PFSK-1 (cell line): Measurements from ENCODE around the gene INSYN1.

ENCODE experiments used
- FOXP2 ChIP-seq: optimal IDR thresholded peaks from 2 replicates; pipeline ENCODE3; 2011; ENCODE audit warnings: borderline replicate concordance, control low read depth, inconsistent platforms; ENCODE audit not compliant: insufficient read depth; ENCODE audit errors: extremely low read length, extremely low read depth
- POLR2AphosphoS5 ChIP-seq: IDR thresholded peaks from 2 replicates; pipeline ENCODE4 v1.6.1; 2012; ENCODE audit warnings: low read depth, mild to moderate bottlenecking, control low read depth, low read length, moderate library complexity
- REST ChIP-seq, 2 experiments: IDR thresholded peaks; 2 replicates each; pipeline versions ENCODE4 v1.6.1 to v1.8.0; 2011 to 2012; ENCODE audit warnings: low read depth in 2 of 2, low read length in 2 of 2, control low read depth in 1 of 2, inconsistent platforms in 1 of 2, mild to moderate bottlenecking in 1 of 2, moderate library complexity in 1 of 2; ENCODE audit not compliant: insufficient read depth in 1 of 2
- SIN3A ChIP-seq: IDR thresholded peaks from 2 replicates; pipeline ENCODE4 v1.6.1; 2012; ENCODE audit warnings: mild to moderate bottlenecking, low read length, moderate library complexity, borderline replicate concordance; ENCODE audit not compliant: insufficient read depth
- TAF1 ChIP-seq: IDR thresholded peaks from 2 replicates; pipeline ENCODE4 v1.6.1; 2012; ENCODE audit warnings: low read length, control low read depth, borderline replicate concordance; ENCODE audit not compliant: insufficient read depth

DNA sequence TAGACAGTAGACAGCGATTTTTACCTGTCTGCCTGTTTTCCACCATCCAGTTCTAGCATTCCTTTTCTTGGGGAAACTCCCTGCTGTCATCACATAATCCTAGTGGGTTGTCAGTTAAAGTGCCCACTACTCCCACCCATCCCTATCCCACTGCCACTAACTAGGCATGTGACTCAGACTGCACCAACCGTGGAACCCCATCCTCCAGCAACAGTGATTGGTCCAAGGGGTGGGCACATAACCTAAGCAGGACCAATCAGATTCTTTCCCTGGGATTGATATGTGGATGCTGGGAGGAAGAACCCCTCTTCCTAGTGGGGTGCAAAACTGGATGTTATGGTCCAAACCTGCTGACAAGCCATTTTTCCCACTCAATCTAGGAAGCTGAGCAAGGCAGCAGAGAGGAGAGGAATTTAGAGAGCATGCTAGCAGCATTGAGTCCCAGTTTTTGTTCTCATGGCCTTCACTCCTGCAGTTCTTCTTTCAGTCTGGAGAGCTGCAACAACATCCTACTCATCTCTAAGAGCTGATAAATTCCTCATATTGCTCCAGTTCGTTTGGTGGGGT is 3.9 kb upstream of the INSYN1 start:
- no peak for TF ChIP-seq POLR2AphosphoS5
- no peak for TF ChIP-seq TAF1
- TF ChIP-seq REST (IDR thresholded peaks at IDR 0.05; ENCODE audit: insufficient read depth in 1 of 2, low read depth in 2 of 2, low read length in 2 of 2) = no peak
- TF ChIP-seq SIN3A = no peak
- no peak for TF ChIP-seq FOXP2
